Kidney (tissue), 14 donors: ENCODE data around the gene GATAD2B. TPM values are rescaled to one million over a fixed set of nuclear protein-coding genes. Genes with fewer than 3 reads are reported as not detected.

Experiments
- DNase-seq, 5 donors: peaks; one replicate each; pipeline ENCODE4 v3.0.0-alpha.2; 2013 to 2020
- FAIRE-seq: peaks from 2 replicates; lab custom pipeline; 2012; peaks lifted over from hg19 to GRCh38; lab: Jason Lieb, UNC
- H3K27ac ChIP-seq, 2 donors: one replicate each; pipeline ENCODE4 v1.7.0; 2013; ENCODE audit warnings: low read depth in 2 of 2, low read length in 2 of 2, inconsistent platforms in 1 of 2
- H3K27me3 ChIP-seq: one replicate; pipeline ENCODE4 v1.7.1; 2013; ENCODE audit warnings: low read length, inconsistent platforms; ENCODE audit not compliant: control insufficient read depth, insufficient read depth
- H3K36me3 ChIP-seq, 3 donors: one replicate each; pipeline versions ENCODE4 v1.7.0 to v1.7.1; 2013; ENCODE audit warnings: low read length in 3 of 3, control low read depth in 1 of 3, inconsistent platforms in 1 of 3; ENCODE audit not compliant: insufficient read depth in 3 of 3, control insufficient read depth in 2 of 3
- H3K4me1 ChIP-seq, 3 donors: one replicate each; pipeline versions ENCODE4 v1.7.0 to v1.7.1; 2013; ENCODE audit warnings: low read length in 3 of 3, inconsistent platforms in 1 of 3, low read depth in 1 of 3; ENCODE audit not compliant: control insufficient read depth in 2 of 3, insufficient read depth in 2 of 3
- H3K4me3 ChIP-seq, 3 donors: one replicate each; pipeline versions ENCODE4 v1.7.0 to v1.8.1; 2013; ENCODE audit warnings: low read length in 3 of 3, control low read depth in 1 of 3, inconsistent platforms in 1 of 3
- H3K9ac ChIP-seq, 3 donors: one replicate each; pipeline versions ENCODE4 v1.7.0 to v1.7.1; 2013; ENCODE audit warnings: low read length in 3 of 3, control low read depth in 1 of 3, inconsistent platforms in 1 of 3
- H3K9me3 ChIP-seq, 3 donors: one replicate each; pipeline versions ENCODE4 v1.7.0 to v1.7.1; 2013; ENCODE audit warnings: low read length in 3 of 3, control low read depth in 1 of 3, inconsistent platforms in 1 of 3; ENCODE audit not compliant: control insufficient read depth in 2 of 3, insufficient read depth in 1 of 3
- CTCF ChIP-seq: IDR thresholded peaks from 3 replicates; pipeline ENCODE4 v1.5.1; 2012; ENCODE audit warnings: mild to moderate bottlenecking, moderate library complexity, borderline replicate concordance; ENCODE audit not compliant: insufficient read depth; ENCODE audit errors: extremely low read depth
- intact Hi-C: fragments of 100-400 bp; cut with DNase I; formaldehyde crosslinking; loops from one replicate; pipeline ENCODE4 v1.11.1; 2022
- polyA plus RNA-seq: library from polyadenylated mRNA; stranded (reverse); fragments of 350-450 nt; fragmentation: Illumina TruSeq; extraction: RNeasy Lipid Tissue Mini Kit (QIAGEN cat#74804); gene quantifications from one replicate; pipeline ENCODE4 v1.2.3, GENCODE V29; 2014; ENCODE audit warnings: low read depth, low replicate concordance; ENCODE audit not compliant: insufficient read depth
- total RNA-seq: library from RNA; stranded (reverse); fragmentation: NEBNext Ultra II Directional; extraction: Animal tissue kit (Norgen Biotek cat#: 25700); gene quantifications from one replicate; pipeline ENCODE4 v1.2.1, GENCODE V29; 2021
- donor health status: control.
- donor health status: control.
- donor health status: control.
- donor health status: control.
- donor health status: control.
- donor health status: DM: yes; HTN: yes; CAD: no.
- donor health status: Normal renal cell carcinoma (clear cell type).

GATAD2B gene
- total and polyA plus RNA-seq, 2 donors from 2014 or later, result 3.6 to 49.0 TPM

- intact Hi-C loops, result no loop called here
- TF ChIP-seq CTCF, result no peak
- Histone ChIP-seq H3K27me3 (no peaks in the 10 kb centered on the region), H3K36me3 (peaks cover 9 to 26% (median 15%) of the 10 kb centered on the region in 3 donors), H3K4me1 (peaks cover 0 to 3% (median 0%) of the 10 kb centered on the region in 3 donors), H3K9me3 (no peaks in the 10 kb centered on the region), H3K9ac (no peak overlapping the region), H3K4me3 (no peak overlapping the region), H3K27ac (peak overlapping the region in 1 of 2 donors; percentile 37)
- no peak for FAIRE-seq
- DNase-seq, result no peak
Observed at GRCh38 chr1:153805042-153805745, 117.6 kb downstream of the GATAD2B start.

GRCh38 chr1:153804112-153804511 is 118.7 kb downstream of the GATAD2B start:
- Histone ChIP-seq H3K27me3 (no peaks in the 10 kb centered on the region), H3K4me3 (no peak overlapping the region), H3K9me3 (no peaks in the 10 kb centered on the region), H3K27ac (no peak overlapping the region), H3K4me1 (peaks cover 0 to 3% (median 0%) of the 10 kb centered on the region in 3 donors), H3K9ac (no peak overlapping the region), H3K36me3 (peaks cover 7 to 16% (median 8%) of the 10 kb centered on the region in 3 donors)
- FAIRE-seq (no peak), DNase-seq (no peak)
- TF ChIP-seq CTCF, result no peak
- intact Hi-C loops, result no loop called here

GRCh38 chr1:153803470-153804056 is 119.2 kb downstream of the GATAD2B start:
- Histone ChIP-seq H3K36me3 (peaks cover 7 to 11% (median 8%) of the 10 kb centered on the region in 3 donors), H3K27ac (peak overlapping the region in 1 of 2 donors; percentile 59), H3K4me1 (peaks cover 0 to 3% (median 0%) of the 10 kb centered on the region in 3 donors), H3K9ac (no peak overlapping the region), H3K9me3 (no peaks in the 10 kb centered on the region), H3K27me3 (no peaks in the 10 kb centered on the region), H3K4me3 (no peak overlapping the region)
- DNase-seq (no peak), FAIRE-seq (no peak)
- intact Hi-C loops, result no loop called here
- TF ChIP-seq CTCF, result no peak
